HG03457 (cell line): ENCODE data around the gene PDLIM7.

Experiments used
- ATAC-seq: cut with Tn5 transposase; IDR thresholded peaks from one replicate; pipeline ENCODE4 v1.9.1; 2021; ENCODE audit warnings: moderate number of reproducible peaks; ENCODE audit not compliant: unreplicated experiment

PDLIM7 gene

DNA sequence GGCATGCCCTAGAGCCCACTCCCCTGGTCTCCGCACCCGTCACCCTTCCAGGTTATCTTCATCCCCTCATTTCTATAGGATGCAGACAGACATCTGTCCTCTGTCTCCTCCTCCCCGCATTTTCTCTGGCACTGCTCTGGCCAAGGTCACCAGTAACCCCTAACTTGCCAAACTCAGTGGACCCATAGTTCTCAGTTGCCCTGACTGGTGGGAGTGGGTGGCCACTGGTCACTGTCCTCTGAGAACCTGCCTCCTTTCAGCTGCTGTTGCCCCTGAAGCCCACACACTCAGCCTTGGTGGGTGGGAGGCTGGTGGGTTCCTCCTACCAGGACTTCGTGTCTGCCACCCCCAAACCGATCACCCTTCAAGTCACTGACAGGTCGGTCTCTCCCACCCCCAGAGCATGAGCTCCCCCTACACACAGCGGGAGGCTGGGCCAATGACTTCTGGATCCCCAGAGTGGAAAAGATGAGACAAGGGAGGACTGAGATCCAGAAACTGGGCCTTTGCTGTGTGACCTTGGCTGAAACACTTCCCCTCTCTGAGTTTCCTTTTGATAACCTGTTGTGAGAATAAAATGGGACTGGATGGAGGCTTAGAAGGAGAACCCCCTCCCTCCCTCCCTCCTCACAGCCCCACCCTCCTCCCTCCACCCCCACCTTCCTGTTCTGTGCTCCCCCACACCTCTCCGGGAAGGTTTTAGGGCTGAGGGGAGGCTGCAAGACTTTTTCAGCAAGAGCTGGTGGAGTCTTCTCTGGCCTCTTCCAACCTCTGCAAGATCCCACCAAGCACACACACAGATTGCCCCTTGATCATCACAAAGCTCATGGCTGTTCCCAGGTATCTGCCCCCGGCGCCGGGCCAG, 21.6 kb downstream of the PDLIM7 start:
- ATAC-seq = no peak

DNA sequence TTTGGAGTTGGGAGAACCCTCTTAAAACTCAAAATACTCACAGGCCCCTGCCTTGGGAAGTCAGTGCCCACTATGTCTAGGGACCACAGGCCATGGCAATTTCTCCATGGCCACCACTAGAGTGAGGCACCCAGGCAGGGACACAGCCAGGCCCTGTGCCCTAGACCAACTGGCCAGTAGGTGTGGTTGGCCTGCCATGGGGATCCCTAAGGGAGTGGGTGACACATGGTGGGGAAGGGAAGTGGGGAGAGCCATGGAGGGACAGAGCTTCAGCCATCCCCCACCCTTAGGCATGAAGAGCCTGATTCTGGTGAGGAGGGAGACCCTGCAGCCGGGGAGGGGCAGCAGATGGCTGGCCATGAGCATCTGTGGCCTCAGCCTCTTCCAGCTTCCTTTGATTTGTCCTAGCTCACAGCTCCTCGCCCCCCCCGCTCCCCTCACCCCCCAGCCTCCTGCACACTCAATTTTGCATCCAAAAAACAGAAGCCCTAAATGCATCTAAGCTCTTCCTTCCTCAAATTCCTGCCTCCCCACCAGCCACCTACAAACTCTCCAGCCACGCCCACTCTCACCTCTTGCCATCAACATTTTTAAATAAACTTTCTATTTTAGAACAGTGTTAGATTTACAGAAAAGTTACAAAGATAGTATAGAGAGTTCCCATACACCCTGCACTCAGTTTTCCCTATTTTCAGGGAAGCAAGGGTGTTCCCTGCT, 22.4 kb downstream of the PDLIM7 start:
- ATAC-seq = no peak

DNA sequence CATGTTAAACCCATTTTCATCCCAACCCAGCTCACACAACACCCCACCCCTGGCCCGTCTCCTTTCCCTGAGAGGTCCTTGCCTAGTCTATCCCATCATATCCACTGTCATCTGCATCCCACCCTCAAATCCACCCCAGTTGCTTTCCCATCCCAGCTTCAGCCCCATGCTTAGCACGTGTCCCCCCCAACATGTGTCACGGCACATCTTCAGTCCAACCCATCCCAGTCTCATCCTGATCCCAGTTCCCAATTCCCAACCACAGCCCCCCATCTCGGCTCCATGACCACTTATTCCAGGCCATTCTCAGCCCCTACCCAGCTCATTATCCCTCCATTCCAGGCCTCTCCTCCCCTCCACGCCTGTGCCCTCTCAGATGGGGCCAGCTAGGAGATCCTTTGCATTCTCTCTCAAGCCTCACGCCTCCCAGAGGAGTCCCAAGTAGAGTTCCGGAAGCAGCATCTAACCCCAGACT, 23.4 kb downstream of the PDLIM7 start:
- no peak for ATAC-seq

DNA sequence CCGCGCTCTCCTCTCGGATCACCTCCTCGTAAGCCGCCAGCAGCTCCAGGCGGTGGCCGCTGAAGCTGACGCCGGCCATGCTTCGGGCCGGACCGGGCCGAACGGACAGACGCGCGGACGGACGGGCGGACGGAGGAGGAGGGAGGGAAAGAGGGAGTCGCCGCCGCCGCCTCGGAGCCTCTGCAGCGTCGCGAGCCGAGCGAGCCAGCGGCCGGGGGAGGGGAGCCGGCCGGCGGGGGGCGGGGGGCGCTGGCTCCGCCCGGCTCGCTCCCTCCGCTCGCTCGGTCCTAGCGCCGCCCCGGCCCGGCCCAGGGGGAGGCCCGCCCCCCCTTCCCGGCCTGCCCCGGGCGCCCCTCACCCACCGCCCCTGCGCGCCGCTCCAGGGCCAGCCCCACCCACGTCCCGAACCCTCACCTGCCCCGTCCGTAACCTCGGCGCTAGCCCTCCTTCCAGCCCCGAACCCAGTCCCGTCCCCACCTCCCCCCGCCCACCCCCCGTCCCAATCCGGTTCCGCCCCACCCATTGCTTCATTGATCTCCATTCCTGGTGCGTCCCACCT, 23.9 kb downstream of the PDLIM7 start, which contains the start of gene DBN1:
Gene DBN1 (minus strand): TSS at position 192 of the 559 bp plus-strand sequence. CDS start 113 bp downstream, at position 79.
- ATAC-seq = no peak

DNA sequence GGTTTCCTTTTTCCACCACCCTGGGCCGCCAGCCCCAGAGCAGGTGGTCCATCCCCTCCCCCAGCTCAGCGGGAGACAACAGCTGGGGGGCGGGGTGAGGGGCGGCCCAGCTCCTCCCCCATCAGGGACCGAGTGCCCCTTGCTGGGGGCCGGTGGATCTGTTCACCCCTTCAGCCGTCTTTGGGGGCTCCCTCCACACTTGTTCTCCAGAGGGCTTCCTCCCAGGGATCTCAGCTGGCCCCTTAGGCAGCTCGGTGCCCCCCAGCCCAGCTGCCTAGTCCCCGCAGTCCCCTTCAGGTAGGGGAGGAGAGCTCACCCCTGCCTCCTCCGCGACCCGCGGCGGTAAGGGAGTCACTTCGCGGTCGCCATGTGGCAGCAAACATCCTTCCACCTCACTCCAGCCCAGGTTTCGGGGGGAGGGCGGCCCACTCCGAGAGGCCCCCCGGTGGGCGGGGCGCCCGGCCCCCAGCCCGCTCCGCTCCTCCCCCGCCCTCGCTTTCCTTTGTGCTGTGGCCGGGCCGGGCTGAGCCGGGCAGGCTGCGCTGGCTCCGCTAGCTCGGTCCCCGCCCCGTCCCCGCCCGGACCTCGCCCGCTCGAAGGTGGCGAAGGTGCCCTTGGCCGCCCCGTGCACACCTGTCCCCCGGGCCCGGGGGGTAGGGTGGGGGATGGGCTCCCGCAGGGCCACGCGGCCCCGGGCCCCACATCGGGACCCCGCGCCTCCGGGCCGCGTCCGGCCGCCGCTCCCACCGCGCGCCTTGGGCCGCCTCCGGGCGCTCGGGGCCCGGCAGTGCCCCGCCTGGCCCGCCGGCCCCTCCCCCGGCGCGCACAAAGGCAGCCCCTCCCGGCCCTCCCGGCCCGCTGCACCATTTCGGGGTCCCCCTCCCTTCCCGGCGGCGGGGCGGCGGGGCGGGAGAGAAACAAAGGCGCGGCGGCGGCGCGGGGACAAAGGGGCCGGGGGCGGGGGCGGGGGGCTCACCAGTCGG, 24.7 kb downstream of the PDLIM7 start:
- ATAC-seq = no peak

DNA sequence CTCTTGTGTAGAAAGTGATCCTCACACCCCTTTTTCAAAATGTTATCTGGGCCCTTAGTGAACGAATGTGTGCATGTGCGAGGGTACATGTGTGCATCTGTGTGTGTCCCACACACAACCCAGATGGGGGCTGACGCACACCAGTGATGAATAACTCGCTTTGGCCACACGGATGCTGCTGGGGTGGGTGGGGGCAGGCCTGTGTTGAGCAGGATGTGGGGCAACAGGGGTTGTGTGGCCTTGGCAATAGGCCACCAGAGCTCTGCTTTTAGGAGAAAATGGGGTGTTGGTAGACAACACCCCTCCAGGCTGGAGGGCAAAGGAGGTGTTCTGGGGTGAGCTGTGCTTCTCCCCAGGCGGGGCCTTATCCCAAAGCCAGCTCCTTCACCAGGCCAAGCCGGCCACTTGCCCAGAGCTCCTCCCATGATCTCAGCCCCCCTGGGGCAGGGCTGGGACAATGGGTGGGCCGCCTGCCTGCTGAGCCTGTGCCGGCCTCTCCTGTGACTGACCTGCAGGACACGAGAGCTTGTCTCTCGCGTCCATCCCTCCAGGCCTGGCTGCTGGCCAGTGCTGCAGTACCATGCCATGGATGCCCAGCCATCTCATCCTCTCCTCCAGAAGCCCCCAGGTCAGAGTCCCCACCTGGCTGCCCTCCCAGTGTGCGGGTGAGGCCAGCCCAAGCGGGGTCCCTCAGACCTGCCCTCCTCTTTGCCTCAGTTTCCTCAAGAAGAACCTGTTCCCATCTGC, 25.6 kb downstream of the PDLIM7 start:
- no peak for ATAC-seq

DNA sequence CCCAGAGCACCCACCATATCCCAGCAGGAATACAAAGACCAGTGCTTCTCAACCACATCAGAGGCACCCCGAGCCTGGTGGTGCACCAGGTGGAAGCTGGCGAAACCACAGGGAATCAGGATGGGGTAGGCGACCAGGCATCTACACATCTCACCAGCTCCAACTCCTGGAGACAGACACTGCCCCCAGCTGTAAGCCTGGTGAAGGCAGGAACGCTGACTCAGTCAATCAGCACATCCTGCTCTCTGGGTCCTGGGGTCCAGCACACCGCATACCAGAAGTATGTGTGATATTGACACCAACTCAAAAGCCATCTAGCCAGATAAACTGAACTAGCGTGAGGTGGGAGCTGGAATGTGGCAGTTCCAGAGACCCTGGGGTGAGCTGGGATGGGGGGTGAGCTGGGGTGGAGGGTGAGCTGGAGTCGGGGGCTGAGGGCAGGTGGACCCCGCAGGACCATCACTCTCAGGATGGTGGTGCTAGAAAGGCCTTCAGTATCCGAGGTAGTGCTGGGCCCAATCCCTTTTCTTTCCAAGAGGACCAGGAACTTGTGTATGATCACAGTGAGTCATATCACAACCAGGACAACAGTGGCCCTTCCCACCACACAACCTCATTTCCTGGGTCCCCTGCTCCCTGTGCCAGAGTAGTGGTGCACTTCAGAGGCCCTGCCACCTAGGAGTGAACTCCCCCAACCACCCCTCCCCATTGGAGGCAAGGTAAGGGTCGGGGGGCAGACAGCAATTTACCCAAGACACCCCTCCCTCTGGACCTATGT, 26.5 kb downstream of the PDLIM7 start:
- no peak for ATAC-seq

DNA sequence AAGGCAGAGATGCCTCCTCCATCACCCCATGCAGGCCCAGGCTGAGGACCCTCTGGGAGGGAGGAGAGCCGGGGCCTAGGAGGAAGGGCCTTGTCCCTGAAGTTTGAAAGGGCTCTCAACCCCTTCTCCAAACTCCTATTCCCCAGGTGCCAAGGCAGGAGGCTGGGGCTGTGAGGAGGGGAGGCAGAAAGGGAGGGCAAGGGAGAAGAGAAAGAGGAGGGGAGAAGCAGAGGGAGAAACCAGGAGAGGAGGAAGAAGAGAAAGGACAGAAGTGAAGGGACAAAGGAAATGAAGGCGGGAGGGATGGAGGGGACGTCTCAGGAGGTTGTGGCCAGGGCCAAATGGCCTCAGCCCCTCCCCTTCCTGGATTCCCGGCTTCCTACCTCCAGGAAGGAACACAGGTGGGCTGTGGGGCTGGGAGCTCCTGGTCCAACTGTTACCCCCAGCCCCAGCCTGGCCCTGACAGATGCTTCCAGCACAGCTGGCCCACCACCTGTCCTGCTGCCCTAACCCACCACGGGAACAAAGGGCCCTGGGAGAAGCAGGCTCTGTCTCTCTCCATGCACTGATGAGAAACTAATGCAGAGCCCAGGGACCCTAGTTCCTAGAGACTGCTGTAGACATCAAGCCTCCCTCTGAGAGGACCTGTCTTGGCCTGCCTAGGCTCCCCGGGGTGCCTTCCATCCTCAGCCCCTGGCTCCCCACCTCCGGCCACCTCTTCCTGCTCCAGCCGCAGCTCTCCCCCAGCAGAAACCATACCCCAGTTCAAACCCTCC, 27.5 kb downstream of the PDLIM7 start:
- ATAC-seq = no peak

DNA sequence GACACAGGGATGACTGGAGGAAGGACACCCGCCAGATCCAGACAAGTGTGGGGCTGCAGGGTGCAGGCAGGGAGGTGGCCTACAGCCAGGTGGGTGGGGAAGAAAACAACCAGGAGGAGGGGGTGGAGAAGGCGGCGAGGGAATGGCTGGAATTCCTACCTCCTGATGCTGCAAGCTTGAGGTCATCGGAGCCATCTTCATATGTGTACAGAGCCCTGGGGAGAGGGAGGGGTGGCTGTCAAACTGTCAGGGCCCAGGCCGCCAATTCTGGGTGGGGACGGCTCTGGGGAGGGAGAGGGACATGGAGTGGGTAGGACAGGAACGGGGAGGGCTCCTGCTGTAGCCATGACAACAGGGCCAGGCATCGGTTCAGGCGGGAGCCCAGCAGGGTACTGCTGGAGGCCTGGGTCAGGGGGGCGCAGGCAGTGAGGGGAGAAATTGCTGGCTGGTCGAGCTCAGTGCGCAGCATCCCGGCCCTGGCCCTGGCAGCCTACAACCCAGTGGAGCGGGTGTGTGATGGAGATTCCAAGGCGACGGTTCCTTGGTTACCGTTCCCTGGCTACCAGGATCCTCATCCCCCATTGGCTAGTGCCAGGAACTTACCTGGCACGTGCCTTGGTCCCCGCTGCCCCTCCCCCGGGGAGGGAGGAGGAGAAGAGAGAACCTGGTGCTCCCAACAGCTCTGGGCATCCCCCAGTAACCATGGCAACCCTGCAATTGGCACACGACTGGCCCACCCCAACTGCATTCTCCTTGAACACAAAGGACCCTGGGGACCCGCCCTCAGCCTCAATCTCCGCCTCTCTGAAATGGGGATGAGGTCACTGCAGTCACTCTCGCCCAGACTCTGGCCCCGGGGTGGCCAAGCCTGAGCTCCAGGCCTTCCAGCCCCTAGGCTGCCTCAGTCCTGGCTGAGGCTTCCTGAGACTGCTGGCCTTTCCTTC, 28.4 kb downstream of the PDLIM7 start:
- no peak for ATAC-seq

DNA sequence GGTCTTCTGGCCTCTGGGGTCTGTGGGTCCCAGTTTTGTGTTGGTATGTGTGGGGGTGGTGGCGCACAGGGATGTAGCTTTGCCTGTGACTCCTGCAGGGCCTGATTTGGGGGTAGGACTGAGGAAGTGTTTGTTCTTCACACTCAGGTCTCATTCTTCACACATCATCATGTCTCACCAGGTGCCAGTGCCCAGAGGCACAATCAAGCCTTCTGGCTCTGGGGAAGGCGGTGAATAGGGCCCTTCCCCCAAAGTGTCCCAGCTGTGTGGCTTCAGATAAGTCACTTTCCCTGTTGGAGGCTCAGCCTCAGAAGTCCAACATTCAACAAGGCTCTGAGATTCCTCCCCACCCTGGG, 29.1 kb downstream of the PDLIM7 start:
- ATAC-seq = no peak

DNA sequence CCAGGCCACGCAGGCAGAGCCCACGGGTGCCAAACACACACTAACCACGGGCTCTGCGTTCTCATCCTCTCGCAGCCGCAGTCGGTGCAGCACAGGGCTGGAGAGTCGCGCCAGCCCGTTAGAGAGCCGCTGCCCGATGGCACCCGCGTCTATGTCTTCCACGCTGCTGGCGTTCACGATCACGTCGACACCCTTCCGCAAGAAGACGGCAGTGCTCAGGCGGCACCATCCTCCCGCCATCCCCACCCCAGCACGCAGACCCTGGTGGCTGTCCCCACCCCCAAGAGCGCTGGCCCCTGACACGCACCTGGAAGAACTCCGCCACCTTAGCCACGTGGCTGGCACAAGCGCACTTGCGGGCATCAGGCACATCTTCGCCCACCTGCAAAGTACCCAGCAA, 30.0 kb downstream of the PDLIM7 start:
- no peak for ATAC-seq

DNA sequence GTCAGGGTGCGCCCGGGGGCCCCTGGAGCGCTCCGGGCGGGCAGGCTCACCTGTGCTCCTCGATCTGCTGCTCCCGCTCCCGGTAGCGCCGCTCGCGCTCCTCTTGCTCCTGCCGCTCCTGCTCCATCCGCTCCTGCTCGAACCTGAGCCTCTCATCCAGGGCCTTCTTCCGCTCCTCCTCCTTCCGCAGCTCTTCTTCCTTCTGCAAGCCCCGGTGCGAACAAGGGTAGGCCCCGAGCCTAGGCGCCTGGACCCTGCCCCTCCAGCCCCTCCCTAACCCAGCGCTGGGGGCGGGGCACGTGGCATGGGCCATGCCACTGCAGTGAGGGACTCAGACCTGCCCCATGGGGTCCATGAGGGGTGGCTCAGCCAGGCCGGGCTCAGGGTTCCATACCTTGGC, 30.5 kb downstream of the PDLIM7 start:
- no peak for ATAC-seq

DNA sequence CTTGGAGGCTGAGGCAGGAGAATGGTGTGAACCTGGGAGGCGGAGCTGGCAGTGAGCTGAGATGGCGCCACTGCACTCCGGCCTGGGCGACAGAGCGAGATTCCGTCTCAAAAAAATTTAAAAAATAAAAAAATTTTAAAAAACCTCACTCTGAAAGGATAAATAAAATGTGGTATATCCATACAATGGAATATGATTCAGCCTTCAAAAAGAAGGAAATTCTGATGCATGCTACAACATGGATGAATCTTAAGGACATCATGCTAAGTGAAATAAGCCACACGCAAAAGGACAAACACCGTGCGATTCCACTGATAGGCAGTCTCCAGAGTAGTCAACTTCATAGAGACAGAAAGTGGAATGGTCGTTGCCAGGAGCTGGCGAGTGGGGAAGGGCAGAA, 32.4 kb downstream of the PDLIM7 start:
- ATAC-seq = no peak

DNA sequence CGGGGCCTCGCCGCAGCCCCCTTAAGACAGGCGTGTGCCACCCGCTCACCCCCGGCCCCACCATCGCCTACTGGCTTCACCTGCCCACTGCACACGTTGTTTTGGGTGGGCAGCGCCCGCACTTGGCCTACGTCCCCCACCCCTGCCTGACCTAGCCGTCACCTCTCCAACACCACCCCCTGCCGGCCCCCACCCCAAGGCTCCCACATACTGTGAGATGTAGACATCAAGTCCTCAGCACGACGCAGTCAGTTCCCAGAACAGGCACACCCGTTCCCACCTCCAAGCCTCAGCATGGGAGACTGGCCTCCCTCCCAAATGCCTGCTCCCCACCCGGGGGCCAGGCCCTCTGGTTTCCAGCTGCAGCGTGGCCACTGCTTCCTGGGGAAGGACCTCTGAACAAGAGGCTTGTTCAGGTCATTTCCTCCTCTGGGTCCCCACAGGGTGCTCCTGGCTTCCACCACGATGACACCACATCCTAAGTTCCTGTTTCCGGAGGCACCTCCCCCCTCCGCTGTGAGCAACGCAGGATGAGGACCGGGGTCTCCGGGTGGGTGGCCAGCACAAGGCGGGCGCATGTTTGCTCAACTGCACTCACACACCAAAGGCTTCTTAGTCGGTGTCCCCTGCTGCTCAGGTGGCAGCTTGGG, 35.3 kb downstream of the PDLIM7 start:
- no peak for ATAC-seq

DNA sequence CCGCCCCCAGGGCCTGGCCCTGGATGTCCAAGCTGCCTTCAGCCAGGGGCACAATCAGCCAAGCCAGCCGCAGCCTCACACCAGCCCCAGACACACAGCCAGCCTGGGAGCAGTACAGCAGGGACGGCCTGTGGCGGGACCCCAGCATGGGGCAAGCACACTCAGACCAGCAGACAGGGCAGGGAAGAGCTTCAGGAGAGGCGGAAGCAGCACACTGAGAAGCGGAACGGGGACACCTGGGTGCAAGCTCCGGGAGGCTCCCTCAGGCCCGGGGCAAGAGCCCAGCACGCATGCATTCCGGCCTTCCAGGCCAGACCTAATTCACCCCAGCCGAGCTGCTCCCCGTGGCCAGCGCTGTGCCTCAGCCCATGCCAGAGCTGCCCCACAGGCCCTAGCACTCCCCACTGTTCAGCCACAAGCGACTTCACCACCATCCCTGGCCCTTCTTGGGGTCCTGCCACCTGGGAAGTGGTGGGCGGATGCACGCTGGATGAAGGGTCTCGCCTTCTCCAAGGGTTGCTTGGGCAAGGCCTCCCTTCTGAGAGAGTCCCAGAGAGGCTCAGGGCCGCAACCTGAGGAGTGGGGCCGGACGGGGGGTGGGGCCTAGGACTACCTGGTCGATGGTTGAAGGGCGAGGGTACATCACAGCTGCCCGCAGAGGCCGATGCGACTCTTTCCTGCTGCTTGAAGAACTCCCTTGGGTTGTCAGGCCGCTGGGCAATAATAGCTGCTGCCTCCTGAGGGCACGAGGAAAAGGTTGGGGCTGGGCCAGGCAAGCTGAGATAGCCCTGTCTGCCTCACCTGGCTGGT, 37.4 kb downstream of the PDLIM7 start:
- no peak for ATAC-seq

DNA sequence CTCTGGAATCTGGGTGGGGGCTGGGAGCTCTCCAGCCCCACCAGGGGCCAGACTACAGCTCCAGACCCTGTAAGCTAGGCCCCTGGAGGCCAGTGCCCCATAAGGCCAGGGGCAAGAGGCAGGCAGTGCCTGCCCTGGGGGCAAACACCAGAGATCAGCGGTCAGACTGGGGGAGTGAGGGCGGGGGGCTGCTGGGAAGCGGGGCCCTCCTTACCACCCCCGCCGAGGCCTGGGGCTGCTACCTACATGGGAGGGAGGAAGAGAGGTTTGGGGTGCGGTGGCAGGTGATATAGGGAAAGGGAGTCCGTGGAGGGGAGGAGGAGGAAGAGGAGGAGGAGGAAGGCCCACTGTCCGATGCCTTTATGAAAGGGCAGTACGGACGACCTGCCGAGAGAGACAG, 38.0 kb downstream of the PDLIM7 start:
- ATAC-seq = no peak
